HepG2 (cell line): ENCODE results near the gene PRR14. TPM values are rescaled to one million over a fixed set of nuclear protein-coding genes. Genes with fewer than 3 reads are reported as not detected.

ENCODE experiments used
- CHCHD3 ChIP-seq: sonication (generic); formaldehyde crosslinking; IDR thresholded peaks from 2 replicates; pipeline ENCODE4 v1.8.0; 2022; ENCODE audit warnings: mild to moderate bottlenecking, missing genetic modification reagents, moderate library complexity
- HDAC1 ChIP-seq: sonication (generic); formaldehyde crosslinking; IDR thresholded peaks from 2 replicates; pipeline ENCODE4 v1.5.1; 2020; ENCODE audit warnings: mild to moderate bottlenecking, missing genetic modification reagents
- HMGXB4 ChIP-seq, 2 experiments: sonication (generic) in 1 of 2; formaldehyde crosslinking in 1 of 2; IDR thresholded peaks; 2 replicates each; pipeline versions ENCODE4 v1.4.0 to v1.6.1; 2018 to 2020; ENCODE audit warnings: missing genetic modification reagents in 2 of 2, borderline replicate concordance in 1 of 2, low read depth in 1 of 2, mild to moderate bottlenecking in 1 of 2, missing biosample characterization in 1 of 2
- ISX ChIP-seq: sonication (generic); formaldehyde crosslinking; conservative IDR thresholded peaks from 2 replicates; pipeline ENCODE4 v1.5.0; 2020; ENCODE audit warnings: missing genetic modification reagents
- JARID2 ChIP-seq: sonication (generic); formaldehyde crosslinking; IDR thresholded peaks from 2 replicates; pipeline ENCODE4 v1.8.1; 2023; ENCODE audit warnings: missing genetic modification reagents, inconsistent platforms; ENCODE audit not compliant: insufficient replicate concordance
- MED13 ChIP-seq: sonication (generic); formaldehyde crosslinking; IDR thresholded peaks from 2 replicates; pipeline ENCODE4 v1.5.0; 2020; ENCODE audit warnings: missing genetic modification reagents
- RELA ChIP-seq: sonication (generic); formaldehyde crosslinking; IDR thresholded peaks from 2 replicates; pipeline ENCODE4 v1.4.0; 2020; ENCODE audit warnings: missing genetic modification reagents
- SP1 ChIP-seq, 2 experiments: fragments of 450-650 bp in 1 of 2; sonication (generic) in 1 of 2; formaldehyde crosslinking in 1 of 2; IDR thresholded peaks; 2 replicates each; pipeline versions ENCODE4 v1.4.0 to v1.6.1; 2016 to 2020; ENCODE audit warnings: missing genetic modification reagents in 1 of 2
- ZBTB10 ChIP-seq: sonication (generic); formaldehyde crosslinking; IDR thresholded peaks from 2 replicates; pipeline ENCODE4 v1.4.0; 2020; ENCODE audit warnings: missing genetic modification reagents, borderline replicate concordance
- ZNF44 ChIP-seq: sonication (generic); formaldehyde crosslinking; IDR thresholded peaks from 2 replicates; pipeline ENCODE4 v1.5.1; 2020; ENCODE audit warnings: mild to moderate bottlenecking, missing genetic modification reagents
- ZNF781 ChIP-seq: sonication (generic); formaldehyde crosslinking; IDR thresholded peaks from 2 replicates; pipeline ENCODE4 v1.5.1; 2020; ENCODE audit warnings: borderline replicate concordance, mild to moderate bottlenecking, missing genetic modification reagents; ENCODE audit errors: not compliant biosample characterization
- polyA plus RNA-seq, 8 experiments: library from polyadenylated mRNA; depleted of rRNA in 3 of 8; stranded (reverse) in 7 of 8; unstranded in 1 of 8; fragments of >200 nt; fragmentation: Illumina TruSeq in 4 of 8; extraction: Trizol in 4 of 8; gene quantifications; 2 replicates each; pipeline versions ENCODE4 v1.2.1 to v1.2.3, GENCODE V29; 2011 to 2016; ENCODE audit warnings: low read depth in 4 of 8, missing spikeins in 1 of 8, mixed read lengths in 1 of 8; ENCODE audit not compliant: insufficient read depth in 1 of 8
- total RNA-seq, 5 experiments: library from RNA; depleted of rRNA; stranded (reverse); fragments of >200 nt; fragmentation: Illumina TruSeq; extraction: Trizol; gene quantifications; 2 replicates each; pipeline ENCODE4 v1.2.3, GENCODE V29; 2016; ENCODE audit warnings: low read depth in 1 of 5
- TF ChIP-seq, protein P1 (sequence below): sonication (generic); formaldehyde crosslinking; IDR thresholded peaks from 2 replicates; pipeline ENCODE4 v1.8.1; 2023; ENCODE audit warnings: mild to moderate bottlenecking, missing genetic modification reagents
- TF ChIP-seq, protein P2 (sequence below): sonication (generic); formaldehyde crosslinking; IDR thresholded peaks from 2 replicates; pipeline ENCODE4 v1.4.0; 2020; ENCODE audit warnings: mild to moderate bottlenecking, missing genetic modification reagents
- TF ChIP-seq, protein P3 (sequence below): sonication (generic); formaldehyde crosslinking; IDR thresholded peaks from 2 replicates; pipeline ENCODE4 v1.5.0; 2020; ENCODE audit warnings: missing genetic modification reagents
- TF ChIP-seq, protein P4 (sequence below): sonication (generic); formaldehyde crosslinking; IDR thresholded peaks from 2 replicates; pipeline ENCODE4 v1.8.0; 2022; ENCODE audit warnings: low read depth, missing genetic modification reagents

PRR14 gene
- total and polyA plus RNA-seq, 2 of the 13 experiments (the other 11 are each of a cell fraction or from before 2014, with no cell fraction given) = 8.4 to 11.0 TPM

- TF ChIP-seq HMGXB4 (CRISPR knock-in tag; IDR thresholded peaks at IDR 0.05; ENCODE audit: borderline replicate concordance in 1 of 2, low read depth in 1 of 2) (peak; percentile 92 to 97), SP1 (IDR thresholded peaks at IDR 0.05) (no peak), SP1 (CRISPR knock-in tag; IDR thresholded peaks at IDR 0.05) (peak; percentile 81), ZNF781 (peak; percentile 96), CHCHD3 (CRISPR knock-in tag) (no peak), ISX (CRISPR knock-in tag) (peak; percentile 92), ZNF44 (peak; percentile 93), MED13 (CRISPR knock-in tag) (peak; percentile 1; the same call in 1 of the 2 replicates), HDAC1 (CRISPR knock-in tag) (peak; percentile 95), RELA (no peak), JARID2 (CRISPR knock-in tag) (peak; percentile 52), ZBTB10 (peak; percentile 86)
- TF ChIP-seq, protein P1, sequence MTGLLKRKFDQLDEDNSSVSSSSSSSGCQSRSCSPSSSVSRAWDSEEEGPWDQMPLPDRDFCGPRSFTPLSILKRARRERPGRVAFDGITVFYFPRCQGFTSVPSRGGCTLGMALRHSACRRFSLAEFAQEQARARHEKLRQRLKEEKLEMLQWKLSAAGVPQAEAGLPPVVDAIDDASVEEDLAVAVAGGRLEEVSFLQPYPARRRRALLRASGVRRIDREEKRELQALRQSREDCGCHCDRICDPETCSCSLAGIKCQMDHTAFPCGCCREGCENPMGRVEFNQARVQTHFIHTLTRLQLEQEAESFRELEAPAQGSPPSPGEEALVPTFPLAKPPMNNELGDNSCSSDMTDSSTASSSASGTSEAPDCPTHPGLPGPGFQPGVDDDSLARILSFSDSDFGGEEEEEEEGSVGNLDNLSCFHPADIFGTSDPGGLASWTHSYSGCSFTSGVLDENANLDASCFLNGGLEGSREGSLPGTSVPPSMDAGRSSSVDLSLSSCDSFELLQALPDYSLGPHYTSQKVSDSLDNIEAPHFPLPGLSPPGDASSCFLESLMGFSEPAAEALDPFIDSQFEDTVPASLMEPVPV (CRISPR knock-in tag) = no peak; the same call in 1 of the 2 replicates
- TF ChIP-seq, protein P2, sequence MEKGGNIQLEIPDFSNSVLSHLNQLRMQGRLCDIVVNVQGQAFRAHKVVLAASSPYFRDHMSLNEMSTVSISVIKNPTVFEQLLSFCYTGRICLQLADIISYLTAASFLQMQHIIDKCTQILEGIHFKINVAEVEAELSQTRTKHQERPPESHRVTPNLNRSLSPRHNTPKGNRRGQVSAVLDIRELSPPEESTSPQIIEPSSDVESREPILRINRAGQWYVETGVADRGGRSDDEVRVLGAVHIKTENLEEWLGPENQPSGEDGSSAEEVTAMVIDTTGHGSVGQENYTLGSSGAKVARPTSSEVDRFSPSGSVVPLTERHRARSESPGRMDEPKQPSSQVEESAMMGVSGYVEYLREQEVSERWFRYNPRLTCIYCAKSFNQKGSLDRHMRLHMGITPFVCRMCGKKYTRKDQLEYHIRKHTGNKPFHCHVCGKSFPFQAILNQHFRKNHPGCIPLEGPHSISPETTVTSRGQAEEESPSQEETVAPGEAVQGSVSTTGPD (CRISPR knock-in tag) = no peak
- TF ChIP-seq, protein P3, sequence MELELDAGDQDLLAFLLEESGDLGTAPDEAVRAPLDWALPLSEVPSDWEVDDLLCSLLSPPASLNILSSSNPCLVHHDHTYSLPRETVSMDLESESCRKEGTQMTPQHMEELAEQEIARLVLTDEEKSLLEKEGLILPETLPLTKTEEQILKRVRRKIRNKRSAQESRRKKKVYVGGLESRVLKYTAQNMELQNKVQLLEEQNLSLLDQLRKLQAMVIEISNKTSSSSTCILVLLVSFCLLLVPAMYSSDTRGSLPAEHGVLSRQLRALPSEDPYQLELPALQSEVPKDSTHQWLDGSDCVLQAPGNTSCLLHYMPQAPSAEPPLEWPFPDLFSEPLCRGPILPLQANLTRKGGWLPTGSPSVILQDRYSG (CRISPR knock-in tag) = peak; percentile 95; the same call in 1 of the 2 replicates
- TF ChIP-seq, protein P4, sequence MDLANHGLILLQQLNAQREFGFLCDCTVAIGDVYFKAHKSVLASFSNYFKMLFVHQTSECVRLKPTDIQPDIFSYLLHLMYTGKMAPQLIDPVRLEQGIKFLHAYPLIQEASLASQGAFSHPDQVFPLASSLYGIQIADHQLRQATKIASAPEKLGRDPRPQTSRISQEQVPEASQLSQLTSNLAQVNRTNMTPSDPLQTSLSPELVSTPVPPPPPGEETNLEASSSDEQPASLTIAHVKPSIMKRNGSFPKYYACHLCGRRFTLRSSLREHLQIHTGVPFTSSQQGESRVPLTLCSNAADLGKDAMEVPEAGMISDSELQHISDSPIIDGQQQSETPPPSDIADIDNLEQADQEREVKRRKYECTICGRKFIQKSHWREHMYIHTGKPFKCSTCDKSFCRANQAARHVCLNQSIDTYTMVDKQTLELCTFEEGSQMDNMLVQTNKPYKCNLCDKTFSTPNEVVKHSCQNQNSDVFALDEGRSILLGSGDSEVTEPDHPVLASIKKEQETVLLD = peak; percentile 79
Observed at GRCh38 chr16:30609926-30610839, 40.6 kb upstream of the PRR14 start, which contains the start of gene ZNF689 (continued).
